Nephron progenitor cell (in vitro differentiated cells): Measurements from ENCODE around the gene LRRC1.

Source experiments
- DNase-seq: peaks from one replicate; pipeline ENCODE4 v3.0.0; 2021
- H3K27ac Mint-ChIP-seq: 2 replicates; pipeline ENCODE4 v1.8.0; 2021; ENCODE audit warnings: mild to moderate bottlenecking, moderate library complexity, mixed read lengths
- H3K27me3 Mint-ChIP-seq: 2 replicates; pipeline ENCODE4 v1.8.0; 2021; ENCODE audit warnings: mild to moderate bottlenecking, low read depth, mixed read lengths; ENCODE audit not compliant: poor library complexity
- H3K36me3 Mint-ChIP-seq: 2 replicates; pipeline ENCODE4 v1.8.0; 2021; ENCODE audit warnings: low read depth, mixed read lengths
- H3K4me1 Mint-ChIP-seq: 2 replicates; pipeline ENCODE4 v1.8.0; 2021; ENCODE audit warnings: mixed read lengths
- H3K4me3 Mint-ChIP-seq: 2 replicates; pipeline ENCODE4 v1.8.0; 2021; ENCODE audit warnings: mild to moderate bottlenecking, moderate library complexity, mixed read lengths
- H3K9me3 Mint-ChIP-seq: 2 replicates; pipeline ENCODE4 v1.8.0; 2021; ENCODE audit warnings: mild to moderate bottlenecking, moderate library complexity, mixed read lengths
- CTCF ChIP-seq: fragments of 200-600 bp; sonication (generic); IDR thresholded peaks from 2 replicates; pipeline ENCODE4 v1.5.0; 2021; ENCODE audit warnings: antibody characterized with exemption

Gene LRRC1

DNA sequence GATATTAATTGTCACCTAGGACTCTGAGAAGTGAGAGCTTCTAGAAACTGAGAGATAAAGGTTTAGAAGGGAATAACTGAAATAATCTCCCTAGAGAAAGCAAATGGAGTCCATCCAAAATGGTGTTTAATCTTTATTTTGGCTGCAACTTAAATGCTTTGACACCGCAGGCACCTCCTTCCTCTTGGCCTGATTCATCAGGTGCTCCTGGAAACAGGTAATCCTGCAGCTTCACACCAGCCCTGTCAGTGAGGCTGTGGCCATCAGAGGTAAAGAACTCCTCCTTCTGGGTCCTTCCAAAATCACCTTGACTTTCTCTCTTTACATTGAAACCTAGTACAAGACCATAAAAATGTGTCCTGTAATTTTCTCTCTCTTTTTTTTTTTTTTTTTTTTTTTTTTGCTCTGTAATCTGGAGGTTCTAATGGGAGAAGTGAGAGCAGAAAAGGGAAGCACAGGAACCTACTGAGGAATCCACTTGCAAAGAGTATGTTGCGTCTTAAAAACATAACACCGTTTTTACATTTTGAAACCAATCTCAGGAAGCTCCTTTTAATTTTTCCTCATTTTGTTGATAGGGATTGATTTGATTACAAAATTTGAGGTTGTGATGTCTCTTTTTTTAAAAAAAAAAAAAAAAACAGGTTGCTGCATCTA lies 124.2 kb downstream of the LRRC1 start:
- Mint-ChIP-seq H3K4me1 (peaks cover 38% of the 10 kb centered on the region), H3K4me3 (no peak overlapping the region), H3K27ac (no peak overlapping the region), H3K36me3 (peaks cover 14% of the 10 kb centered on the region), H3K27me3 (no peaks in the 10 kb centered on the region), H3K9me3 (peaks cover 3% of the 10 kb centered on the region)
- no peak for TF ChIP-seq CTCF
- DNase-seq = no peak

- Mint-ChIP-seq H3K9me3 (peaks cover 3% of the 10 kb centered on the region), H3K4me1 (peaks cover 39% of the 10 kb centered on the region), H3K4me3 (no peak overlapping the region), H3K27ac (peak overlapping the region; percentile 52), H3K27me3 (no peaks in the 10 kb centered on the region), H3K36me3 (peaks cover 14% of the 10 kb centered on the region)
- no peak for DNase-seq
- TF ChIP-seq CTCF = no peak
Measured at GRCh38 chr6:53919881-53920360, 125.1 kb downstream of the LRRC1 start.

DNA sequence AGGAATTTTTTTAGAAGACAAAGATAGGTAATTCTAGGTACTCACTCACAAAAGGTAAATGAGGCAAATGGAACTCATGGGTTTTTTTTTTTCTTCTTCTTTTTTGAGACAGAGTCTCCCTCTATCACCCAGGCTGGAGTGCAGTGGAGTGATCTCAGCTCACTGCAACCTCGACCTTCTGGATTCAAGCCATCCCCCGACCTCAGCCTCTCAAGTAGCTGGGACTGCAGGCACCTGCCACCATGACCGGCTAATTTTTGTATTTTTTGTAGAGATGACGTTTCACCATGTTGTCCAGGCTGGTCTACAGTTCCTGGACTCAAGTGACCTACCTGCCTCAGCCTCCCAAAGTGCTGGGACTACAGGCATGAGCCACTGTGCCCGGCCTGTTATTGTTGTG lies 126.1 kb downstream of the LRRC1 start:
- H3K4me3 Mint-ChIP-seq = no peak overlapping the region
- no peaks in the 10 kb centered on the region for H3K27me3 Mint-ChIP-seq
- no peak for TF ChIP-seq CTCF
- no peak for DNase-seq
- H3K9me3 Mint-ChIP-seq = peaks cover 3% of the 10 kb centered on the region
- peaks cover 14% of the 10 kb centered on the region for H3K36me3 Mint-ChIP-seq
- H3K4me1 Mint-ChIP-seq = peaks cover 40% of the 10 kb centered on the region
- peak overlapping the region; percentile 57 for H3K27ac Mint-ChIP-seq

DNA sequence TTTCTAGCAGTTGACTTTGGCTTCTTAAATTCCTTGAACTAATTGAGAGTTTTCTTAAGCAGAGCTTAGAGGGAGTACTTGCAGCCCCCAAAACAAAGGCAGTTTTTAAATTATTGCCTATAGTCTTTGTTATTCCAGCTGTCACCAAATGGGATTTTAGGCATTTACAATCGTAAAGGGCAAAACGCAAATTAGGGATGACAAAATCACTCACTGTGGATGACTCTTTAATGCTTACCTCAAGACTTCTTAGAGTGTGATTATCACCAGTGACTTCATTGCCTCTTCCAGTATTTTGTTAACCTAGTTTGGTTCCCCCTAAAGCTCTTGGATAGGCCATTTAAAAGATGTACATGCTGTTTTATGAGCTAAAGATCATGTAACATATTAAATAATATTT lies 126.8 kb downstream of the LRRC1 start:
- no peak for TF ChIP-seq CTCF
- Mint-ChIP-seq H3K27me3 (no peaks in the 10 kb centered on the region), H3K9me3 (peaks cover 3% of the 10 kb centered on the region), H3K4me3 (no peak overlapping the region), H3K36me3 (peaks cover 14% of the 10 kb centered on the region), H3K4me1 (peaks cover 42% of the 10 kb centered on the region), H3K27ac (no peak overlapping the region)
- no peak for DNase-seq

- Mint-ChIP-seq H3K36me3 (peaks cover 14% of the 10 kb centered on the region), H3K27me3 (no peaks in the 10 kb centered on the region), H3K4me3 (no peak overlapping the region), H3K27ac (peak overlapping the region; percentile 75), H3K4me1 (peaks cover 50% of the 10 kb centered on the region), H3K9me3 (peaks cover 3% of the 10 kb centered on the region)
- TF ChIP-seq CTCF = no peak
- no peak for DNase-seq
Measured at GRCh38 chr6:53922539-53922981, 127.8 kb downstream of the LRRC1 start.

- TF ChIP-seq CTCF = no peak
- H3K27me3 Mint-ChIP-seq = no peaks in the 10 kb centered on the region
- DNase-seq = no peak
- H3K4me3 Mint-ChIP-seq = no peak overlapping the region
- H3K36me3 Mint-ChIP-seq = peaks cover 14% of the 10 kb centered on the region
- peaks cover 50% of the 10 kb centered on the region for H3K4me1 Mint-ChIP-seq
- H3K27ac Mint-ChIP-seq = no peak overlapping the region
- peaks cover 7% of the 10 kb centered on the region for H3K9me3 Mint-ChIP-seq
Measured at GRCh38 chr6:53924277-53924676, 129.5 kb downstream of the LRRC1 start.
